Activated gamma-delta T cell (primary cell): ENCODE measurements around the gene NRXN3.

Source experiments
- DNase-seq: peaks from one replicate; lab custom pipeline; 2025; lab: John Stamatoyannopoulos, UW
- total RNA-seq, 2 donors: gene quantifications; one replicate each; lab custom pipeline; 2026; lab: John Stamatoyannopoulos, UW

The NRXN3 gene
- 0.04 to 0.05 reads per million in 2 donors for total RNA-seq

- no peak for DNase-seq
Measured at GRCh38 chr14:78170203-78170602, at the start of gene NRXN3. NRXN3 (plus strand) TSS chr14:78170373; CDS start chr14:78243094, 72,721 bp downstream.

- no peak for DNase-seq
Measured at GRCh38 chr14:78122436-78122835, 47.7 kb upstream of the NRXN3 start.

GRCh38 chr14:78123650-78124253 lies 46.4 kb upstream of the NRXN3 start:
- no peak for DNase-seq

DNA sequence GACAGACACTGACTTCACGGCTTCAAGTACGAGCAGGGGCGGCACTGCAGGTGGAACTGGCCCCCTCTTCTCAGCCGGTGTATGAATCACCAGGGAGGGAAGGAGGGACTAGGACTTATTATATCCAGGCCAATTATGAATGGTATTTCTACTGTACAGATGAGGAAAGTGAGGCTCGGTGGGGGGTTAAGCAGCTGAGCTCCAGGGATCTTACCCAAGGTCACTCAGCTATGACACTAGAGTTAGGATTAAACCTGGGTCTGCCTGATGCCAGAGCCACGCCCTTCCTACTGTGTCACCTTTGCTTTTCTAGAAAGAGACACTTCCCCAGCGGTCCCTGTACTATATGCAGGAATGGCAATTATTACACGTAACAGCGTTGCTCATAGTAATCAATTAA lies 42.2 kb upstream of the NRXN3 start:
- no peak for DNase-seq

- no peak for DNase-seq
Measured at GRCh38 chr14:78129375-78129774, 40.8 kb upstream of the NRXN3 start.

DNA sequence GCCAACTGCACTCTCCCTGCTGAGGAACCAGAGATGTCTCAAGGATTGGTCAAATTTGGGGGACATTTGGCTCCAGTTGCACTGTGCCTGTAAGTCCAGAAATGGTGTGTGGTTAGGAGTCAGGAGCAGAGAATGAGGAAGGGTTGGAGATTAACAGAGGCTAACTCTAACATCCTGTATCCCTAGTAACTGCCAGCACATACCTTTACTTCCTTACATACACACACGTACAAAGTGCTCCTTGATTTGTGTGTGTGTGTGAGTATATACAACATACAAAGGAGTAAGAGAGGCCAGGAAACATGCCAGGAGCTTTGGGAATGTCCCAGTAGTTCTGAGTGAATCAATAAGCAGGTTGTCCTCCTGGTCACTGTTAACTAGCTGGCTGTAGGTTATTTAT lies 39.8 kb upstream of the NRXN3 start:
- DNase-seq: no peak

- DNase-seq: no peak
Measured at GRCh38 chr14:78131201-78131600, 39.0 kb upstream of the NRXN3 start.

DNA sequence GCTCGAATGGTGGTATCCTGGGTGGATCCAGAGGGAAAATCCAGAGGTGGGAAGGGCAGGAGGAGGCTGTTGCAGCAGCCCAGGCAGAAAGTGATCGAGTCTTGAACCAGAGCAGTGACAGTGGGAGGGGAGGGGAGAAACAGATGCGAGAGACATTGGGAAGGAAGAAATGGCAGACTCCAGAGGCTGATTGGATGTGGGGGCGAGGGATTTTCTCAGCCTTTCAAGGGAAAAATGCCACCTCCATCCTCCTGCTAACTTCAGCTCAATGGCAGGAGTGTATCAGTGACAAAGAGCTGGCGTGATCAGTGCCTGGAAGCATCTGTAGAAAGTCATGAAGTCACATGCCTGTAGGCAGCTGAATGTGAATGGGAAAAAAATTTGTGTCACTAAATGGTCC lies 38.6 kb upstream of the NRXN3 start:
- DNase-seq: no peak

DNA sequence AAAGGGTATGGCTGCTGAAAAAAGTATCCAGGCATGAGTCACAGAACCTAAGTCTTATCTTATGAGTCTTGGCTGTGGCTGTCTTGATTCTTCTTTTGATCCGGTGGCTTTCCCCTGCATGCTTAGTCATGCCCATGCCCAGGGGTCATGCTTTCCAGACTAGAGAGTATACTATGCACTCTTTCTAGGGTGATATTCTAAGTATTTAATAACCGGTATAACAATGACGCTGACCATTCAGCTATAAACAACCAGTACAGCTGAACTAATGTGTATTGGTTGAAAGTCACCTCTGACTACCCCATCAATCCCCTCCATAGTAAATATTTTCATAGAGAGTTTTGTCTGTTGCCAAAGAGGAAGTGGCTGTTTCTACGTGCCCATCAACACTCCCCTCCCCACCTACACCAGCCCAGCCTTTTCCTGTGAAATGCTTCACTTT lies 34.7 kb upstream of the NRXN3 start:
- DNase-seq: no peak

GRCh38 chr14:78136695-78137094 lies 33.5 kb upstream of the NRXN3 start:
- no peak for DNase-seq

DNA sequence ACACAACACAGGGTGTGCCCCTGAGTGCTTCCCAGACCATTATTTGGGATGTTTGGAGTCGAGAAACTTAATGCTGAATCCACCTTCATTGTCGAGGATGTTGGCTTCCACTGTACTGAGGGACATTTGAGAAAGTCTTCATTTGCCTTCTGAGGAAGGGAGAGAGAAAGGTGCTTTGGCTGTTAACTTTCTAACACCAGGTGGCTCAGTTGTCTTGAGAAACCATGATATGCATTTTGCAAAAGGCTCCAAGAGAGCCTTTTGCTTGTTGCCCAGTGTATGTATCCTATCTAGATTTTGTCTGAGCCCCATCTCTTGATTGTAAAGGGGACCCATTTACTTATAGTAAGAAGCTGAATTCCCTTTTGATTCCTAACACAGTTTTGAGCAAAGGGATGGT lies 28.6 kb upstream of the NRXN3 start:
- DNase-seq: no peak

DNA sequence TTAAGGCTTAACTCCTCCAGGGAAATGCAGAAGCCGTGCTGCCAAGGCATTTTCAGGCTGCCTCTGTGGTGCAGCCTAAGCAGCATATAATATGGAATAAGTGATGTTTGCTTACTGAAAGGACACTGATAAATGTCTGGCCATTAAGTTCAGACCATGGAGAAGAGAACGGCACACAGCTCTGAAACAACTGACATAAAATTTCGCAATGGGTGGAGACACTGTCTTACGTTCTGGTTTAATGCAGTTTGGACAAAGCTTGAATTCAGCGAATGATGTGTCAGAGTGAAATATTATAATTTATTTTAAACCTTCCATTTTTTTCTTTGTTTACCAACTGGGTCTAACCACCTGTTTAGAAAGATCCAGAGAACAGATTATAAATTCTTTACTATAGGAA lies 27.2 kb upstream of the NRXN3 start:
- no peak for DNase-seq

- DNase-seq: no peak
Measured at GRCh38 chr14:78143489-78144145, 26.6 kb upstream of the NRXN3 start.

GRCh38 chr14:78152201-78153063 lies 17.7 kb upstream of the NRXN3 start:
- no peak for DNase-seq

GRCh38 chr14:78153064-78153341 lies 17.2 kb upstream of the NRXN3 start:
- no peak for DNase-seq

DNA sequence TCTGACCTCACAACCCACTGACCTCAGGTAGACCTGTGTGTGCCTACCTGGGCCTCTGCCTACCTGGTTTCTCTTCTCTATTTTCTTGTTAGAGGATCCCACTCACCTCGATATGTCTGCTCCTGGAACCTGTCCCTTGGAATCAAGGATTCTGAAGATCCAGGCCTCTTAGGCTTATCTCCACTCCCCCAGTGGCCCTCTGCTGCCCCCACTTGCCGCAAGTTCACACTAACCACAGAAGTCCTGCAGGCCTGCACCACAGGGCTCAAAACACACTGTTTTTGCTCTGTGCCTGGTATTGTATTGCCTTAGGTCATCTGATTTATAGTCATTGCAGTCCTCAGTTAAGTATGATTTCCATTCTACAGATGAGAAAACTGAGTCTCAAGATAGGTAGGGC lies 15.3 kb upstream of the NRXN3 start:
- DNase-seq: no peak

DNA sequence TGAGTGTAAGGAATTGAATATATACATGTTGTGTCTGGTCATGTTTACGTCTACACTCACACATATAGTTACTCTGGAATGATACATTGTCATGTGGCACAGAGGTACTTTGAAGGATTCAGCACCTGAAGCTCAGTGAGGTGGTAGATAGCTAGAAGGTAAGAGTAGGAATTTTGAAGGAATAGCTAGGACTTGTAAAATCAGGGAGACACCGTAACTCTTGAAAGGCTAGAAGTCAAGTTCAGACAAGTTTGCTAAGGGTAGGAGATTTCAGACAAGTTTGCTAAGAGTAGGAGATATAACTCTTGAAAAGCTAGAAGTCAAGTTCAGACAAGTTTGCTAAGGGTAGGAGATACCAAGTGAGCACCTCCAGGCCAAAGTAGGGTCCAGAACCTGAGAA lies 14.0 kb upstream of the NRXN3 start:
- DNase-seq: no peak

- no peak for DNase-seq
Measured at GRCh38 chr14:78157494-78158437, 12.4 kb upstream of the NRXN3 start.

DNA sequence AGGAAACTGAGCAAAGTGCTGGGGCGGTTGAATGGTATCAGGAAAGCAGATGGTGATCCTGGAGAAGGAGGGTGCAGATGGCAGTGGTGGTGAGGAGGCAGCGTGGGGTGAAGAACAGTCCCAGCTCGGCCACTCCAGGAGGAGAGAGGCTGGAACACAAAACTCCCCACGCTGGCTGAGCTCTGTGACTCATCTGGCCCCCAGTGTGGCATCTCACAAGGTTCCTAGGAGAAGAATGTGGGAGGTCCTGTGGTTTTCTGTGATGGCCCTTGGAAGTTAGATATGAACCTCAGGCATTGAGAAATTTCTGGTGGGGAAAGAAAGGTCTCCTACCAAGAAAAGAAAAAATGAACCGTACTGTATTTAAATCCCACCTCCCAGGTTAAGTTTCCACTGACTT lies 8.0 kb upstream of the NRXN3 start:
- no peak for DNase-seq

GRCh38 chr14:78164226-78164853 lies 5.8 kb upstream of the NRXN3 start:
- DNase-seq: no peak

DNA sequence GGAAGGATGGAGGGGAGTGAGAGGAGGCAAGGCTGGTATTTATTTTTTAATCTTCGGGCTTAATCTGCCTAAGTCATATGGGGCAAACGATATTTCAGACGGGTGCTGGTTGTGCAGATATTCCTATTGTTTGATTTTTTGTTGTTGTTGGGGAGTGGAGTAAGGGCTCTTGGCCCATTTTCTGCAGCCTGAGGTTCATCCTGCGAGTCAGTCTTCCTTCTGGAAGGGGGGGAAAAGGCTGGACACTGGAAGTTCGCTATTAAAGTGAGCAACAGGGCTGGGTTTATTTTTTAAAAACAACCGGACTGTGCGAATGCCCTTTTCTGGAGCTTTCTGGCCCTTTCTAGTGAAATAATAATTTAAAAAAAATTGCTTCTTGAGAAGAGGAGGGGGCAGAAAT lies 2.3 kb downstream of the NRXN3 start:
- DNase-seq: no peak
